Renal cortex interstitium (tissue), 11 donors: ENCODE measurements around the gene TNS2. TPM values are rescaled to one million over a fixed set of nuclear protein-coding genes. Genes with fewer than 3 reads are reported as not detected.
"Not testable (repeated sequence)": the region's sequence is repeated elsewhere in the genome, so short reads cannot be mapped to it uniquely, and the experiment has no call there.

Source experiments
- DNase-seq, 11 donors: peaks; one replicate each; pipeline ENCODE4 v3.0.0-alpha.2; 2013; ENCODE audit warnings: low read depth in 9 of 11, low spot score in 4 of 11; ENCODE audit errors: extremely low read depth in 1 of 11
- polyA plus RNA-seq, 3 donors: library from polyadenylated mRNA; unstranded; fragments of 120-200 nt; gene quantifications; one replicate each; pipeline ENCODE4 v1.2.1, GENCODE V29; 2013; ENCODE audit not compliant: insufficient read length in 3 of 3

Gene TNS2
- polyA plus RNA-seq, 3 donors = 94.1 to 144 (median 111) TPM

GRCh38 chr12:53099071-53099882 lies 49.4 kb downstream of the TNS2 start:
- DNase-seq = peak; percentile 64 to 86 (median 79)

DNA sequence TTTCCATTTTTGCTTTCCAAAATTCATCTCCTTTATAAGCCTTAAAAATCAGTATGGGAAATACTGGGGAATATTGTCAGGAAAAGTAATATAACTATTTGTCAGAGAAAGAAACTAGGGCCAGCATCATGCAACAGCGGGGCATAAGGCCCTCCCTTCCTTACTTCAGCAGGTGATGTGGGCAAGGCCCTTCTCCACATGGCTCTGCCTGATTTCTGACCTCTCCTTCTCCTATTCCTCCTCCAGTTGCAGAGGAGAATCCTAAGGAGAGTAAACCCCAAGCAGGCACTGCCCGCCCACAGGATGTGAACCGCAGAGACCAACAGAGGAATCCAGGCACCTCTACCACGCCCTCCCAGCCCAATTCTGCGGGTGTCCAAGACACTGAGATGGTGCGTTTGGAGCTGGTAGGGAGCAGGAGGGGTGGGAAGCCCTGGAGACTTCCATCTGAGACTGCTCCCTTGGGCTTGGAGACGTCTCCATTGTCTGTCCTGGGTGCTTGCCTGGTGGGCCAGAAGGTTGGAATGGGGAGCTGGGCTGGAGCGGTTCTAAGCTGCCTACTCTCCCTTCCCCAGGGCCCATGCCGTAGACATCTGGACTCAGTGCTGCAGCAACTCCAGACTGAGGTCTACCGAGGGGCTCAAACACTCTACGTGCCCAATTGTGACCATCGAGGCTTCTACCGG lies 50.7 kb downstream of the TNS2 start:
- DNase-seq = no peak

GRCh38 chr12:53101266-53101665 lies 51.4 kb downstream of the TNS2 start:
- no peak for DNase-seq

DNA sequence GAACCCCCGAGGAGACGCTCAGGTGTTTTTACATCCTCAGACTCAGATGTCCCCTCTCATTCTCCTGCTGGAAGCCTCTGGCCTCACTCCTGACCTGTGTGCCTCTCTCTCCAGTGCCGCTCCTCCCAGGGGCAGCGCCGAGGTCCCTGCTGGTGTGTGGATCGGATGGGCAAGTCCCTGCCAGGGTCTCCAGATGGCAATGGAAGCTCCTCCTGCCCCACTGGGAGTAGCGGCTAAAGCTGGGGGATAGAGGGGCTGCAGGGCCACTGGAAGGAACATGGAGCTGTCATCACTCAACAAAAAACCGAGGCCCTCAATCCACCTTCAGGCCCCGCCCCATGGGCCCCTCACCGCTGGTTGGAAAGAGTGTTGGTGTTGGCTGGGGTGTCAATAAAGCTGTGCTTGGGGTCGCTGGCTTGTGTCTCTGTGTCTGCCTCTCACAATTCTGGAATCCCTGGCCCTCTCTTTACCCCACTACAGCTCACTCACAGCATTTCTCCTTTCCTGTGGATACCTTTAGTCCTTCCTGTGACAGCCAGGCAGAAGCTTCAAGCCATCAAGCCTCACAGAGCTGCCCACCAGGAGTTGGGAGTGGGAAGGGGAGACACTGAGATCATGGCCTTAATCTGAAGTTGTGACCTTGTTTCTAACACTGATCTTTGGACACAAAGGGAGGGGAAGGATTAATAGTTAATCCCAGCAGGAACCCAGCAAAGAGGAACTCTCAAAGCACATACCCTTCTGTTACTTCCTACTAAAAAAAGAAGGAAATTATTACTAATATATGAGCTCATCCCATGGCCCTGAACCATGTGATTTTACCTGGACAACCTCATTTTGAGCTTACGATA lies 52.3 kb downstream of the TNS2 start:
- DNase-seq = no peak

- DNase-seq = no peak
Observed at GRCh38 chr12:53102883-53103807, 53.3 kb downstream of the TNS2 start, which contains the start of gene SOAT2. TSS of gene SOAT2 (plus strand) at chr12:53103486. CDS start at chr12:53103578, 92 bp downstream.

GRCh38 chr12:53103860-53104305 lies 54.0 kb downstream of the TNS2 start:
- no peak for DNase-seq

GRCh38 chr12:53105256-53105655 lies 55.4 kb downstream of the TNS2 start:
- DNase-seq = no peak

DNA sequence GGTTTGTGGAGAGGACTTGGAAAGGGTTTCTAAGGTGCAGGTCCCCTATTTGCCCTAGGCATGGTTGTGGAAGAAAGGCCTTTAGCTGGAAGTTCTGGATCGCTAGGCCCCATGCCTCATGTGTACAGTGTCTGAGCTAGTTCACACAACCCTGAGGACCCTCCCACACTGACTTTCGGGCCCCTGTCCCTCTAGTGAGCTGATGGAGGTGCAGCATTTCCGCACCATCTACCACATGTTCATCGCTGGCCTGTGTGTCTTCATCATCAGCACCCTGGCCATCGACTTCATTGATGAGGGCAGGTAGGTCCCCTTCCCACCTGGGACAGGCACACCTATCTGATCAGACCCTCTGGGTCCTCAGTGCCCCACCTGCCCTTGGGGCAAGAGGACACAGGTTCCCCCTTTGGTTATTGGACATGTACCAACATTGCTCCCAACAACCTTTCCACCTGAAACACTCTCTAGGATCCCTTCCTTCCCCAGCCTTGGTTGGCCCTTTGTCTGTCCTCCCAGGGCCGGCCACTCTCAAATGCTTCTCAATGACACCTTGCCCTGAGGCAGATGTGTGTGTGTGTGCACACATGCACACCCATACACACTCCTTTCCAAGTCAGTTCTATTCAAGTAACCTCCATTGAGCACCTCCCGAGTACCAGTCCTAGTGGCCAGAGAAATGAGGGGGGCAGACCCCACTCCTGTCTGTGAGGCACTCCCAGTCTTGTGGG lies 56.0 kb downstream of the TNS2 start:
- DNase-seq = no peak

- no peak for DNase-seq
Observed at GRCh38 chr12:53107122-53107521, 57.3 kb downstream of the TNS2 start.

DNA sequence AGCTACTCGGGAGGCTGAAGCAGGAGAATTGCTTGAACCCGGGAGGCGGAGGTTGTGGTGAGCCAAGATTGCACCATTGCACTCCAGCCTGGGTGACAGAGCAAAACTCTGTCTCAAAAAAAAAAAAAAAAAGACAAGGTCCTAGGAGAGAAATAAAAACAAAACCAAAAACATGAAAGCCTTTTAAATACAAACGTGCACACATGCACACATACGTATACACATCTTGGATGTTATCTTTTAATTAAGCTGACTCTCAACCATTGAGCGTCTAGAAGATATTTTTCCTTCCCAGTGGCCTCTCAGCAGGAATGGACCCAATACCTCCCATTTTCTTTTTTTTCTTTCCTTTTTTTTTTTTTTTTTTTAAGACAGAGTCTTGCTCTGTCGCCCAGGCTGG lies 62.6 kb downstream of the TNS2 start:
- not testable (repeated sequence) for DNase-seq

DNA sequence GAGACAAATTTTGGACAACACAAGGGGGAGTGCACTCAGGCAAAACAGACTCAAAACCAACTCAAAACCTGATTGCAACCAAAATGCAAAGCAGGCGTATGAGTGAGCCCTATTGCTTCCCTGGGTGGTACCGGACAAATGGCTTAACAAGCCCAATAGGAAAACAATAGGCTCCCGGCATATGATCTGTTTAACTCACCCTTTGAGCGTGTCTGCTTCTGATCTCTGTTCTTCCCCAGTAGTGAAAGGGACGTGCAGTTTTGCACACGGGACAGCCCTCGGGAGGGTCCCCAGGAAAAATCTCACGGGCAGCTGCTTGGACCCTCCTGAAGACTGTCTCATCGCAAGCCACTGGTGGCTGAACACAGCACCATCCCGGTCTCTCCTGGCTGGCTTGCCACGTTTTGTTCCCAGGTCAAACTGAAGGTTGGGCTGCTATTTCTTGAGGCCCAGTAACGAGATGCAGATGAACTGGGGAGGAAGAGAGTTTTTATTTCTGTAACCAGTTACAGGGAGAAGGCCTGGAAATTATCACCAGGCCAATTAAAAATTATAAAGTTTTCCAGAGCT lies 63.4 kb downstream of the TNS2 start:
- no peak for DNase-seq

- no peak for DNase-seq
Observed at GRCh38 chr12:53113951-53114350, 64.1 kb downstream of the TNS2 start.

Other genes starting within 250 kb of the TNS2 start
- under 1 TPM; 0.20 to 0.81 (median 0.65) TPM for gene KRT4, start 235.9 kb upstream of the TNS2 start, polyA plus RNA-seq
- not detected for gene KRT79, start 215.8 kb upstream of the TNS2 start, polyA plus RNA-seq
- gene KRT78, start 201.1 kb upstream of the TNS2 start, polyA plus RNA-seq = not detected
- gene KRT8, start 145.0 kb upstream of the TNS2 start, polyA plus RNA-seq = 100 to 1,000 TPM; 202 to 286 (median 204) TPM
- gene KRT18, start 100.9 kb upstream of the TNS2 start, polyA plus RNA-seq = 100 to 1,000 TPM; 159 to 228 (median 161) TPM
- gene EIF4B, start 43.6 kb upstream of the TNS2 start, polyA plus RNA-seq = 100 to 1,000 TPM; 472 to 507 (median 487) TPM
- 10 to 100 TPM; 15.1 to 20.2 (median 17.1) TPM for gene SPRYD3, start 29.3 kb downstream of the TNS2 start, polyA plus RNA-seq
- gene IGFBP6, start 47.6 kb downstream of the TNS2 start, polyA plus RNA-seq = 10 to 100 TPM; 12.8 to 24.2 (median 14.2) TPM
- 1 to 10 TPM; 2.0 to 2.3 (median 2.1) TPM for gene SOAT2, start 53.4 kb downstream of the TNS2 start, polyA plus RNA-seq
- 10 to 100 TPM; 73.3 to 78.5 (median 74.5) TPM for gene ZNF740, start 130.7 kb downstream of the TNS2 start, polyA plus RNA-seq
- 100 to 1,000 TPM in 1 of 3 donors, 10 to 100 TPM in 2; 44.3 to 111 (median 47.0) TPM for gene CSAD, start 130.9 kb downstream of the TNS2 start, polyA plus RNA-seq
- gene ITGB7, start 157.2 kb downstream of the TNS2 start, polyA plus RNA-seq = 1 to 10 TPM; 1.4 to 2.3 (median 1.5) TPM
- 10 to 100 TPM; 28.4 to 36.6 (median 31.4) TPM for gene RARG, start 182.1 kb downstream of the TNS2 start, polyA plus RNA-seq
- gene ESPL1, start 218.2 kb downstream of the TNS2 start, polyA plus RNA-seq = 10 to 100 TPM; 11.6 to 13.0 (median 12.5) TPM
- 100 to 1,000 TPM; 594 to 736 (median 735) TPM for gene PFDN5, start 245.5 kb downstream of the TNS2 start, polyA plus RNA-seq
- 10 to 100 TPM; 45.0 to 57.6 (median 53.7) TPM for gene MYG1, start 249.6 kb downstream of the TNS2 start, polyA plus RNA-seq